Stimulated activated CD4-positive, alpha-beta T cell treated with anti-CD3 and anti-CD28 coated beads, Interleukin-4, amount 100 ng/mL, for 1 hour (primary cell): Measurements from ENCODE around the gene PRKAA1.
A peak's percentile ranks its signal among the peaks of the same experiment; 100 is the strongest.
"Not testable (repeated sequence)": the region's sequence is repeated elsewhere in the genome, so short reads cannot be mapped to it uniquely, and the experiment has no call there.

ENCODE experiments used
- DNase-seq: peaks from one replicate; pipeline ENCODE4 v3.0.0-alpha.2; 2020

Gene PRKAA1

DNA sequence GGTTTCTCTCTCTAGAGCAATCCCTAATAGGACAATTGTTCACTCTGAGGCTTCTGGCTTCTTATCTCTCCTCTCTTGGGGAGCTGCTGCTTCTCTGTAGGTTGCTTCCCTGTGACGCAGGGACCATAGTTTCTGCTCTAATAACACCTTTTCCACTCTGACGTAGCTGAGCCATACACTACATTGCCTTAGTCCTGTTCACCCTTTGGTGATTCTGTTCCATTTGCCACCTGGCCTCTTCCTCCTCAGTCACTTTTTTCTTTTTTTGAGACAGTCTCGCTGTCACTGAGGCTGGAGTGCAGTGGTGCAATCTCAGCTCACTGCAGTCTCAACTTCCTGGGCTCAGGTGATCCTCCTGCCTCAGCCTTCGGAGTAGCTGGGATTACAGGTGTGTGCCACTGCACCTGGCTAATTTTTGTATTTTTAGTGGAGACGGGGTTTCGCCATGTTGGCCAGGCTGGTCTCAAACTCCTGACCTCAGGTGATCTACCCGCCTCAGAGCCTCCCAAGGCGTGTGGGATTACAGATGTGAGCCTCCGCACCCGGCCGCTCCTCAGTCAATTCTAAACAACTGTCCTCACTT, 27.4 kb upstream of the PRKAA1 start:
- DNase-seq, result not testable (repeated sequence)

GRCh38 chr5:40823459-40823858, 25.3 kb upstream of the PRKAA1 start:
- no peak for DNase-seq

GRCh38 chr5:40813698-40814281, 15.6 kb upstream of the PRKAA1 start:
- DNase-seq, result no peak

GRCh38 chr5:40812125-40812524, 14.0 kb upstream of the PRKAA1 start:
- DNase-seq, result no peak

DNA sequence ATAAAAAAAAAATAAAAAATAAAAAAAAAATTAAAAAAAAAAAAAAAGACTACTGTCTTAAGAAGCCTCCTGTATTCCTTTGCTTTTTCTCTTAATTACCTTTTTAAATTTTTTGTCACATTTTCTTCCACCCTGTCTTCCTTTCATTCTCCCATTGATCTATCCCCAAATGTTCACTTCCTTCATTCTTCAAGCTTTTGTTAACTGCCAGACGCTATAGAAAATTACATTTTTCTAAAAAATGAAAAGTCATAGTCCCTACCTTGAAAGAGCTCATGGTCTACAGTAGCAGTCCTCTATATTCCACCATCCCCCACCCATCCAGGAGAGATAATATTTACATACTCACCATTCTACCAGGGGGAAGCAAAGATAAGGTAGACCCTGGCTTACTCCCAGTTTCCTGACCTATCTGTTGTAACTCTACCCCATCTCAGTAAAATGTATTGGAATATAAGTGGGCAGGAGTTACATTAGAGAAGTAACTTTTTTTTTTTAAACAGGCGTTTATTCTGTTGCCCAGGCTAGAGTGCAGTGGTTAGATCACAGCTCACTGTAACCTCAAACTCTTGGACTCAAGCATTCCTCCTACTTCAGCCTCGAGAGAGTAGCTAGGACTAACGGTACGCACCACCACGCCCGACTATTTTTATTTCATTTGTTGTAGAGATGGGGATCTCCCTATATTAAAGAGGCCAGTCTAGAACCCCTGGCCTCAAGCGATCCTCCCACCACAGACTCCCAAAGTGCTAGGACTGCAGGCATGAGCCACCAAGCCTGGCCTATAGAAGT, 3.8 kb upstream of the PRKAA1 start:
- no peak for DNase-seq

DNA sequence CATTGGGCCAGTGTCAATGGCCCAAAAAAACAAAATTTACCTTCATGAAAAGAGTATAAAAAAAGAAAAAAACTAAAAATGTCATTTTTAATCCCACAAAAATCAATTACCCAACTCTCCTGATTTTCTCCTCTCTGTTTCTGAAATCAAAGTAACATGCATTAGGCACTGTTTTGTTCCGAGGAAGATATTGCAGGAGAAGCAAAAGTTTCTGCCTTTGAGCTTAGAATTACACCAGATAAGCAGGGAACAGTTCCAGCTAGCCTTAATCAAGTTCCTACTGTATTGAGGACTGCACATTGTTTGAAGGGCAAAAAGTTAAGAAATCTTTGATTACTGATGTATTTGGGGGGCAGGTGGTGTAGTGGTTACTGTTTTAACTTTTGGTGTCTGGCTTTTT, 1.1 kb upstream of the PRKAA1 start:
- DNase-seq, result no peak

DNA sequence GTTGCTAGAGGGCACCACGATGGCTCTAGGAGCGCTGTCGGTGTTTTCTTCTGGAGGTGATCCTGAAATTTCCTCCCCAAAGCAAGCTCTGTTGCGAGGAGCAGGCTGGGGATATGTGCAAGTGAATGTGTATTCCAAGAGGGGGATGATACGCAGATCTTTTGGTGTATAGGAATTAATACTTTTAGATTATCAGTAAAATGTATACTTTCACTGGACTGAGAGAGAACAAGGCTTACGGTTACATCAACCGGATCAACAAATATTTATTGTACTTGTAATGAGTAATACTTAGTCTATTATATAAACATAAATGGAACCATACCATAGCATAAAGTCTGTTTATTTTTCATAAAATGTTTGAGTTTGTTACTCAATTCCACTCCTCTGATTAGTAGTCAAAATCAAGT, 632 bp upstream of the PRKAA1 start:
- no peak for DNase-seq

DNA sequence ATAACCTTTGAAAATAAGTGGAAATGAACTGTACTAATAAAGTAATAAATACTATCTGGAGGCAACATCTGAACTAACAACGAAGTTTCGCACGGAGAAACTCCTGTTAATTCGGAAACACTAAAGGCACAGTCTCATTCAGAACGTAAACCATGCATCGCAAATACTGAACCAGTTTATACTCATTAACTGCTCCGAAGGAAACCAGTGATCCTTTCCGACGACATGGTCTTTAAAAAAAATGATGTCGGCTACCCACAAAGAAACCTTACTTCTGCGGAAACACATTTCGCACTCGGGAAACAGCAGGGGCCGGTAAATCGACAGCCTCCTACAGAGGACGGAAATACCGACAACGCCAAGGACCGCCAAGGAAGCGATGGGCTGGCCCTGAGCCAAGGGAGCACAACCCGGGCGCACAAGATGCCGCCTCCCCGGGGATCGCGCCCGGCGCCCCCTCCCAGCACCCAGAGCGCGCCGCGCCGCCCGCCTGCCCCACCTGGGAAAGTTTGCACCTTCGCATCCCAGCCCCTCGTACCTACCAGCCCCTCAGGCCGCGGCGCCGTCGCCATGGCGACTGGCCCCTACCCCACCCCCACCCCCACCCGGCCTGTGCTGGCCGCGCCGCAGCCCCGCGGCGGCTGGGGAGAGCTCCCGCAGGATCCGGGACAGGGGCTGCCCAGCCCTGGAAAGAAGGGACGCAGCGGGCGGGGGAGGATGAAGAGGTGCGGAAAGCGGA, 732 bp downstream of the PRKAA1 start:
- peak; percentile 75 for DNase-seq

DNA sequence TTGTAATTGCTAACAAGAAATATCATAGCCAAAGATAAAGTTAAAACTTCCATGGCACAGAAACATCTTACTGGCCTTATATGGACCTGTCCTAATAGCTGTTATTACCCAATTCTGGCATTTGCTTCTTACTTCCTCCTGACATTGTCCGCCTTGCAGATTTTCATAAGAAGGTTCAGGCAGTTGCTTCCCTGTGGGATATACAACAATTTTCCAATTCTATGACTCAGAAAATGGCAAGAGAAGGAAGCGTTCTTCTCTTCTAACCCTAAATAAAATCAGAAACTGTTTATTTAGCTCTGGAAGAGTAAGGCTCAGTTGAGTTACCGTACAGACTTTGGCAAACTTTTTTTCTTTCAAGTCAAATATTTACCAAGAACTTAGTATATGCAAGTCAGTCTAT, 1.7 kb downstream of the PRKAA1 start:
- no peak for DNase-seq

DNA sequence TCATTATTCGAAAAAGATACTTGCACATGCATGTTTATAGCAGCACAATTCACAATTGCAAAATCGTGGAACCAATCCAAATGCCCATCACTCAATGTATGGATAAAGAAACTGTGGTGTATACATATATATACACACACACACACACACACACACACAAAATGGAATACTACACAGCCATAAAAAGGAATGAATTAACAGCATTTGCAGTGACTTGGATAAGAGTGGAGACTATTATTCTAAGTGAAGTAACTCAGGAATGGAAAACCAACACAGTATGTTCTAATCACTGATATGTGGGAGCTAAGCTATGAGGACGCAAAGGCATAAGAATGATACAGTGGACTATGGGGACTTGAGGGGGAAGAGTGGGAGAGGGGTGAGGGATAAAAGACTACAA, 3.3 kb downstream of the PRKAA1 start:
- not testable (repeated sequence) for DNase-seq

DNA sequence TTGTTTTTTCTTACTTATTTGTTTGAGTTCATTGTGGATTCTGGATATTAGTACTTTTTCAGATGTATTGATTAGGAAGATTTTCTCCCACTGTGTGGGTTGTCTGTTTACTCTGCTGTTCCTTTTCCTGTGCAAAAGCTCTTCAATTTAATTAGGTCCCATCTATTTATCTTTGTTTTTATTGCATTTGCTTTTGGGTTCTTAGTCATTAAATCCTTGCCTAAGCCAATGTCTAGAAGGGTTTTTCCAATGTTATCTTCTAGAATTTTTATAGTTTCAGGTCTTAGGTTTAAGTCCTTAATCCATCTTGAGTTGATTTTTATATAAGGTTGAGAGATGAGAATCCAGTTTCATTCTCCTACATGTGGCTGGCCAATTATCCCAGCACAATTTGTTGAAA, 3.8 kb downstream of the PRKAA1 start:
- DNase-seq, result not testable (repeated sequence)

DNA sequence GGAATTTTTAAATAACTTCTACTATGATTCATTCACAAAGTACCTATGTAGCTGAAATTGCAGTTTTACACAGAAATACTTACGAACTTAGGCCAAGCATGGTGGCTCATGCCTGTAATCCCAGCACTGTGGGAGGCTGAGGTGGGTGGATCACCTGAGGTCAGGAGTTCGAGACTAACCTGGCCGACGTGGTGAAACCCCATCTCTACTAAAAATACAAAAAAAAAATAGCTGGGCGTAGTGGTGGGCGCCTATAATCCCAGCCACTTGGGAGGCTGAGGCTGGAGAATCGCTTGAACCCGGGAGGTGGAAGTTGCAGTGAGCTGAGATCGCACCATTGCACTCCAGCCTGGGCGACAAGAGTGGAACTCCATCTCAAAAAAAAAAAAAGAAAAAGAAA, 5.5 kb downstream of the PRKAA1 start:
- not testable (repeated sequence) for DNase-seq

DNA sequence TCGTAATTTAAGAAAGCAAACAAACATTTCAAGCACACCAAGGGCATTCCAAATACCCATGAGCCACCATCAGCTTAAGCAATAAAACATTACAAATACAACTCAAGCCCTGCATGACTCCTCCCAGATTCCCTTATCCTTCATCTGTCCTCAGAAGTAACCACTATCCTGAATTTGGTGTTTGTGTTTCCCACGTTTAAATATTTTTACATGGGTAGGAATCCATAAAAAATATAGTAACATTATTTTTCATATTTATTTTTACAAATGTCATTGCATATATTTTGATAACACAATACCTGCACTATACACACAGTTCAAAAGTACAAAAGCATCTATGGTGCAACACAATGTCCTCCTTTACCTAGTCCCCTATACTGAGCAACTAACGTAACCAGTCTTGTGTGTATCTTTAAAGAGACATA, 6.4 kb downstream of the PRKAA1 start:
- no peak for DNase-seq

- no peak for DNase-seq
Measured at GRCh38 chr5:40790947-40791593, 7.1 kb downstream of the PRKAA1 start.

- not testable (repeated sequence) for DNase-seq
Measured at GRCh38 chr5:40788941-40789340, 9.2 kb downstream of the PRKAA1 start.

DNA sequence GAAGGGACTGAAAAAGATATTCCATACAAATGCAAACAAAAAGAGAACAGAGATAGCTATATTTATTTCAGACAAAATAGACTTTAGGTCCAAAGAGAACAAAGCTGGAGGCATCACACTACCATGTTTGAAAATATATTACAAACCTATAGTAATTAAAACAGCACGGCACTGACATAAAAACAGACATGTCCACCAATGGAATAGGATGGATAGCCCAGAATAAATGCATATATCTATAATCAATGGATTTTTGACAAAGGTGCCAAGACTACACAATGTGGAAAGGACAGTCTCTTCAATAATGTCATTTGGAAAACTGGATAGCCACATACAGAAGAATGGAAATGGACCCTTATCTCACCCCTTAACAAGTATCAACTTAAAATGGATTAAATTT, 10.2 kb downstream of the PRKAA1 start:
- no peak for DNase-seq

DNA sequence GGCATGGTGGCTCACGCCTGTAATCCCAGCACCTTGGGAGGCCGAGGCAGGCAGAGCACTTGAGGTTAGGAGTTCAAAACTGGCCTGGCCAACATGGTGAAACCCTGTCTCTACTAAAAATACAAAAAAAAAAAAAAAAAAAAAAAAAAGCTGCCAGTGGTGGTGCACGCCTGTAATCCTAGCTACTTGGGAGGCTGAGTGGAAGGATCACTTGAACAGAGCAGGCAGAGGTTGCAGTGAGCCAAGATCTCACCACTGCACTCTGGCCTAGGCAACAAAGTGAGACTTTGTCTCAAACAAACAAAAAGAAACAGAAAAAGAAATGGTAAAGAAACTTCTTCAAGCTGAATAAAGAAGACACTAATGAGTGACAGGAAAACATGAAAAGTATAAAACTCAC, 11.5 kb downstream of the PRKAA1 start:
- not testable (repeated sequence) for DNase-seq

- DNase-seq, result no peak
Measured at GRCh38 chr5:40784916-40785315, 13.3 kb downstream of the PRKAA1 start.

DNA sequence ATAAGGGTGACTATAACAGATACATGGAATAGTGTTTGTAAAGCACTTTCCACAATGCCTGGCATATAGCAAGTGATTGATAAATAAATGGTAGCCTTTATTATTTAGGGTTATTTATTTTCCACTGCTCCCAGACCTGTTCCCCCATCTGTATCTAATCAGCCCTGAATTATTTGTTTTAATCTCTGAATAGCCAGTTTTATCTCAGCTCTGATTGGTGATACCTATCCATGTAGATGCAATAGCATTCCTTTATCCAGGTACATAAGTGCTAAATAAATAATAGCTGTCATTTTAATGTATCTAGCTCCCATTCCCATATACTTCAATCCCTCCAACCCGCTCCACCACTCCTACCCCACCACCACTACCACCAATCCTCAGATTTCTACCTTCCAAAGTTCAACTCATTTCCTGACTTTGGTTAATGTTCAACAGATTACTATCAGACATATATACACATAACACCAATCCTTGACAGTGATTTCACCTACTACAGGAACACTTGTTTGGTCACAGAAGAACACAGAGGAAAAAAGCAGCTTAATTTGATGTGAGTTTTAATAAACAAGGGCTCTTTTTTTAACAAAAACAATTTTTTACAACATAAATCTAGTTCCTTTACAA, 14.0 kb downstream of the PRKAA1 start:
- DNase-seq, result no peak

DNA sequence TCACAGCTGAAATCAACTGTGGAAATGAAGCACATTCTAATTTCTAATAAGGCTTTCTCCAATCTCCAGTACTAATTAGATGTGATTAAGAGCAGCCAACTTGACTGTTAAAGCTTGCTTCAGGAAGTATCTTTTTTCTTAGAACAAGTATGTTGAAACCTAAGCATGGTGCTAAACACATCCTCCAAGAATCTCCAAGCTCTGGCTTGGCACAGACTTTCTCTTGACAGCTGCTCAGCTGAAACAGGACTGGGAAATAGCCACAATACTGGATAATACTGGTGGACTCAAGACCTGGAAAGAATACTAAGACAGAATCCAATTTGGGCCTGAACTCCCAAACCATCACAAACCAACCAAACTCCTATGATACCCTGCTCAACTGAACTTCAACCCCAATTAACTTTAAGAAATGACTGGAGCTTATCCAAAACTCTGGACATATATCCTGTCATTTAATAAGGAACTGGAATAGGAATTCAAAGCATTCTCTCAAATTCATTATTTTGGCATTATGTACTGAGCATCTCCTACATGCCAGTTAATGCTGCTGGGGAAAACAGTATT, 16.2 kb downstream of the PRKAA1 start:
- DNase-seq, result no peak

DNA sequence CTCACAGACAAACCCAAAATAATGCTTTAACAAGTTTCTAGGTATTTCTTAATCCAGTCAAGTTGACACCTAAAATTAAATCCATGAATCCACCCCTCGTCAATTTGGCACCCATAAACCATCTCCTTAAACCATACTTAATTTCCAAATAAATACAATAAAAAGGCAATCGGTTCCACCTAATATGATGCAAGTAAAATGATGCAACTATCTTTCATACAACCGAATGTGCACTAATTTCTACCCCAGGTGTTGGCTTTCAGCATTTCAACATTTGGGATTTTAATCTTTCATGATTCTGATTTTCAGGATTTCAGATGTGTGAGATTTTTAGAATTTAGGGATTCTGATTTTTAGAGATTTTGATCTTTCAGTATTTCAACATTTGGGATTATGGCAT, 17.3 kb downstream of the PRKAA1 start:
- no peak for DNase-seq

DNA sequence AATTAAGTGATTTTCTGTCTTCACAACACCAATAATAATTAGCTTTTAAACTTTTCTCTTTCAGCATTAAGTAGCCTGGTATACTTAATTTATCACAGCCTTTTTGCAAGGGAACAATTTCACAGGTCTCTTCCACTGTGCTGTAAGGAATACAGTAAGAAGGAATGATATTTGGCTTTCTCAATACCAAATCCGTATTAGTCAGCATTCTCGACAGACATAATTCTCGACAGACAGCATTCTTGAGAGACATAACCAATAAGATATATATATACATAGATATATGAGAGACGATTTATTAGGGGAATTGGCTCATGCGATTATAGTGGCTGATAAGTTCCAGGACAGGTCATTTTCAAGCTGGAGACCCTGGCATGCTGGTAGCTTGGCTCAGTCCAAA, 18.0 kb downstream of the PRKAA1 start:
- no peak for DNase-seq
